Umbilical cord (tissue), 2 donors: ENCODE measurements around the gene EEF1A1. TPM values are rescaled to one million over a fixed set of nuclear protein-coding genes. Genes with fewer than 3 reads are reported as not detected.
"Not testable (repeated sequence)": the region's sequence is repeated elsewhere in the genome, so short reads cannot be mapped to it uniquely, and the experiment has no call there.

ENCODE experiments used
- DNase-seq: peaks from one replicate; pipeline ENCODE4 v3.0.0-alpha.2; 2015; ENCODE audit warnings: low spot score
- total RNA-seq: library from RNA; depleted of rRNA; stranded (reverse); fragments of >200 nt; gene quantifications from one replicate; pipeline ENCODE4 v1.2.3, GENCODE V29; 2014; ENCODE audit warnings: low replicate concordance; ENCODE audit not compliant: insufficient read depth

Gene EEF1A1
- total RNA-seq, 1 donor from 2014 or later: 18,956 TPM

DNA sequence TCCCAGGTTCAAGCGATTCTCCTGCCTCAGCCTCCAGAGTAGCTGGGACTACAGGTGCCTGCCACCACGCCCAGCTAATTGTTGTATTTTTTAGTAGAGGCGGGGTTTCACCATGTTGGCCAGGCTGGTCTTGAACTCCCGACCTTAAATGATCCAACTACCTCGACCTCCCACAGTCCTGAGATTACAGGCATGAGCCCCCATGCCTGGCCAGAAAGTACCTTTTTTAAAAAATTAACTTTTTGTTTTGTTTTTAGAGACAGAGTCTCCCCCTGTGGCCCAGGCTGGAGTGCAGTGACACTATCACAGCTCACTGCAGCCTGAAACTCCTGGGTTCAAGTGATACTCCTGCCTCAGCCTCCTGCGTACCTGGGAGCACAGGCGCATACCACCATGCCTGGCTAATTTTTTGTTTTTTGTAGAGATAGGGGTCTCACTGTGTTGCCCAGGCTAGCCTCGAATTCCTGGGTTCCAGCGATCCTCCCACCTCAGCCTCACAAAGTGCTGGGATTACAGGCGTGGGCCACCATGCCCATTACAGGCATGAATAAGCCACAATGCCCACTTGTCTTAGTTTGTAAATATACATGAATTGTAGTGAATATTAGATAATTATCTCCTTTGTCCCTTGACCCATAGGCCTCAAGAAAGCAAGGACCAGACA is 17.4 kb upstream of the EEF1A1 start:
- DNase-seq: no peak

DNA sequence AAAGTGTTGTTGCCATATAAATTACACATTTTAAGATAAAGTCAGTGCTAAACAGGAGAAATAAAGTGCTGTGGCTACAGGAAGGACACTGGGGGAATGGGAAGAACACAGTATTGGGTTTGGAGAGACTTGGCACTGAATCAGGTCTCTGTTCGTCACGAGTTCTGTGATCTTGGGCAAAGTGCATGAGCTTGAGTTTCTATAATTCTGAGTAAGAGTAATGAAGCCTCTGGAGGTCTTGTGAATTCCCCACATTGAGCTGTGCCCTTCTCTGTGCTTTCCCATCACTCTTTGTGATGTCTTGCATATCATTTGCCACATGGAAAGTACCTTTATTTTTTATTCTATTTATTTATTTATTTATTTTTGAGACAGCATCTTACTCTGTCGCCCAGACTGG is 16.8 kb upstream of the EEF1A1 start:
- DNase-seq: no peak

- no peak for DNase-seq
Observed at GRCh38 chr6:73534628-73535027, 13.8 kb upstream of the EEF1A1 start.

DNA sequence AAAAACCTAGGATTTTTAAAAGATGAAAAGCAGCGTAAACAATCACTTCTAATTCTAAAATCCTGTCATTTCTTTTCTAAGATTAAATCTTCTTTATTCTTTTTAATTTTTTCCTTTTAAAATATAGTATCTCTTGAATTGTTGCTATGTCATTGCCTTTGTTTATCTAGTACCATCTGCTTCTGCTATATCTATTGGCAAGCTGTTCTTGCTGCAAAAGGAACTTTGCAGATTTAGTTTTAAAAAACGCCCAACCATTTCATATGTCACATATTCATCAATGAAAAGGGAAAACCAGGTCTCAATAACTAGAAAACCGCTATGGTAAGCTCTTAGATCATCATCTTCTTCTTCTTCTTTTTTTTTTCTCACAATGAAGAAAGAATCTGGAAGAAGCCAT is 11.5 kb upstream of the EEF1A1 start:
- DNase-seq: no peak

DNA sequence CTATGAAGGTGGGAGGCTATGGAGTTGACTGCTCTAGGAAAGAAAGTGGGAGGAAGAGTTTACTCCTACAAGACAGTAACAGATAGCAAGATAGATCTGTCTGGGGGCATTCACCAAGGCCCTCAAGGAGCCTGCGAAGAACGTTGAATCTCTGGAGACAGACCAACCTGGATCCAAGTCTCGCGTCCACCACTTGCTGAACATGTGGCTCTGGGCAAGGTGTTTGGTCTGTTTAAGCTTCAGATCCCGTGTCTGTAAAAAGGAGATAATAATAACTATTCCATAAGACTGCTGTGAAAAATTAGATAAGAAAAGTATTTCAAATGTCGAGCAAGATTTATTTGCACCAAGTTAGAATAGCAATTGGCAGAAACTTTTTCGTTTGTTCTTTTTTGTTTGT is 8.1 kb upstream of the EEF1A1 start:
- no peak for DNase-seq

- DNase-seq: no peak
Observed at GRCh38 chr6:73525546-73526330, 4.9 kb upstream of the EEF1A1 start.

GRCh38 chr6:73523434-73524123 is 2.7 kb upstream of the EEF1A1 start:
- peak; percentile 74 for DNase-seq

DNA sequence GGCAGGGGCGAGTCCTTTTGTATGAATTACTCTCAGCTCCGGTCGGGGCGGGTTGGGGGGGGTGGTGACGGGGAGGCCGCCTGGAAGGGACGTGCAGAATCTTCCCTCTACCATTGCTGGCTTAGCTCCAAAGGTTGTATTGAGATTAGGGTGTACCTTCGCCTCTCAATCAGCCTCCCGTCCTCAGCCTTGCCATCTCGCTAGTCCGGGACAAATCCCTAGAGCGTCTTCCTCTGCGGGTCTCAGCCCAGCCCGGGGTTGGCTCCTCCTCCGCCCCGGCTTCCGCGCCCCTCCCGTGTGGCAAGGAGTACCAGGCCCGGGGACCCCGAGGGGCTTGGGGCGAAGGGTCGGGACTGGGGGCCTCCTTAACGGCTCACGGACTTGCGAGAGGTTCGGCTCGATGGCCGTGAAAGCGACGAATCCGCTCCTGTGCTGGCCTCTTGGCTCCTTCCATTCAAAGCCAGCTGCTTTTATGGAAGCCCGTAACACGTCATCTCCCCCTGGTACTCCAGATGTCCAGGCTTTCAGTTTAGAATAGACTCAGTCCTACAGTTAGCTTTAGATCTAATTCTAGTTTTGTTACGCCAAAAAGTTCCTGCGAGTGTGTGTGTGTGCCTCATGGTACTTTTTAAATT is 636 bp upstream of the EEF1A1 start:
- peak; percentile 91 for DNase-seq

DNA sequence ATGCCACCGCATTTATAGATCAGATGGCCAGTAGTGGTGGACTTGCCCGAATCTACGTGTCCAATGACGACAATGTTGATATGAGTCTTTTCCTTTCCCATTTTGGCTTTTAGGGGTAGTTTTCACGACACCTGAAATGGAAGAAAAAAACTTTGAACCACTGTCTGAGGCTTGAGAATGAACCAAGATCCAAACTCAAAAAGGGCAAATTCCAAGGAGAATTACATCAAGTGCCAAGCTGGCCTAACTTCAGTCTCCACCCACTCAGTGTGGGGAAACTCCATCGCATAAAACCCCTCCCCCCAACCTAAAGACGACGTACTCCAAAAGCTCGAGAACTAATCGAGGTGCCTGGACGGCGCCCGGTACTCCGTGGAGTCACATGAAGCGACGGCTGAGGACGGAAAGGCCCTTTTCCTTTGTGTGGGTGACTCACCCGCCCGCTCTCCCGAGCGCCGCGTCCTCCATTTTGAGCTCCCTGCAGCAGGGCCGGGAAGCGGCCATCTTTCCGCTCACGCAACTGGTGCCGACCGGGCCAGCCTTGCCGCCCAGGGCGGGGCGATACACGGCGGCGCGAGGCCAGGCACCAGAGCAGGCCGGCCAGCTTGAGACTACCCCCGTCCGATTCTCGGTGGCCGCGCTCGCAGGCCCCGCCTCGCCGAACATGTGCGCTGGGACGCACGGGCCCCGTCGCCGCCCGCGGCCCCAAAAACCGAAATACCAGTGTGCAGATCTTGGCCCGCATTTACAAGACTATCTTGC is 725 bp downstream of the EEF1A1 start:
- DNase-seq: peak; percentile 74

DNA sequence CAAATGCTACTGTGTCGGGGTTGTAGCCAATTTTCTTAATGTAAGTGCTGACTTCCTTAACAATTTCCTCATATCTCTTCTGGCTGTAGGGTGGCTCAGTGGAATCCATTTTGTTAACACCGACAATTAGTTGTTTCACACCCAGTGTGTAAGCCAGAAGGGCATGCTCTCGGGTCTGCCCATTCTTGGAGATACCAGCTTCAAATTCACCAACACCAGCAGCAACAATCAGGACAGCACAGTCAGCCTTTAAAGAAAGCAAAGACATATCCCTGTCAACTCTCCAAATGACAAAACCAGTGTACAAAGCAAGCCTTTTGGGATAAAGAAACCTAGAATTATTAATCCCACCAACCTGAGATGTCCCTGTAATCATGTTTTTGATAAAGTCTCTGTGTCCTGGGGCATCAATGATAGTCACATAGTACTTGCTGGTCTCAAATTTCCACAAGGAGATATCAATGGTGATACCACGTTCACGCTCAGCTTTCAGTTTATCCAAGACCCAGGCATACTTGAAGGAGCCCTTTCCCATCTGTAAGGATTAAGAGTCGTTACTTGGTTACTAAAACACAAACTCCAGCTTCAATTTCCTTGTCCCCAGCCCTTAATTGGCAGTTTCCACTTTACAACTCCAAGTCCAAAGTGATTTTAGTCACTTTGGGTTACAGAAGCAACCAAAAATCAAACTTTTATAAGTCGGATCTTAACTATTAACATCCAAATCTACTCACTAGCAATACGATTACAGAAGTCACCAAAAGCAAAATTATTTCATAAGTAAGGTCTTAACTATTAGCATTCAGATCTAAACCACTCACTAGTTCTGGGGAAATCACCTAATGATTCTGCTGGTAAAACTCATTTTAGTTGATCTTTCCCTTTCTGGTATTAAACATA is 1.6 kb downstream of the EEF1A1 start:
- DNase-seq: not testable (repeated sequence)

- DNase-seq: not testable (repeated sequence)
Observed at GRCh38 chr6:73518100-73518981, 2.5 kb downstream of the EEF1A1 start.

- DNase-seq: no peak
Observed at GRCh38 chr6:73516514-73517489, 4.0 kb downstream of the EEF1A1 start.

- no peak for DNase-seq
Observed at GRCh38 chr6:73515204-73515655, 5.6 kb downstream of the EEF1A1 start.

DNA sequence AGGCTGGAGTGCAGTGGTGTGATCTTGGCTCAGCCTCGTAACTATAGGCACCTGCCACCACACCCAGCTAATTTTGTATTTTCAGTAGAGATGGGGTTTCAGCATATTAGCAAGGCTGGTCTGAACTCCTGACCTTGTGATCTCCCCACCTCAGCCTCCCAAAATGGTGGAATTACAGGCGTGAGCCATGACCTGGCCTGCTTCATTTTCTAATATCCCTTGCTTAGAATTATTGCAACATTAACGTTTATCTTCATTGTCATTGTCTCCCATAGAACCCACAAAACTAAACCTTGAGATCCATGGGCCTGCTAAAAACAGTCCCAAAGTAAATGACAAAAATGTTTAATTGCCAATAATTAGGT is 6.1 kb downstream of the EEF1A1 start:
- no peak for DNase-seq

- no peak for DNase-seq
Observed at GRCh38 chr6:73513496-73513854, 7.4 kb downstream of the EEF1A1 start.

DNA sequence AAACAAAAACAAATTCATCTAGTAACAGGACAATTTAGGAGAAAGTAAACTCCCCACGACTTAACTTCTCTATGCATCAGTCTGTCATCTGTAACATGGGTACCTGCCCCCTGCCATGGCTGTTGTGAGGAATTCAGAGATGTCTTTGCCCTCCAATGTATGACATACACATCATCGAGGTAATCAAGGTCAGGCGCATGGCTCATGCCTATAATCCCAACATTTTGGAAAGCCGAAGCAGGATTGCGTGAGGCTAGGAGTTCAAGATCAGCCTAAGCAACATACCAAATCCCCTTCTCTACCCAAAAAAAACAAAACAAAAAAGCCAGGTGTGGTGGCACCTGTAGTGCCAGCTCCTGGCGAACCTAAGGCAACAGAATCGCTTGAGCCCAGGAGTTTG is 9.0 kb downstream of the EEF1A1 start:
- no peak for DNase-seq

- no peak for DNase-seq
Observed at GRCh38 chr6:73509851-73510250, 11.0 kb downstream of the EEF1A1 start.

DNA sequence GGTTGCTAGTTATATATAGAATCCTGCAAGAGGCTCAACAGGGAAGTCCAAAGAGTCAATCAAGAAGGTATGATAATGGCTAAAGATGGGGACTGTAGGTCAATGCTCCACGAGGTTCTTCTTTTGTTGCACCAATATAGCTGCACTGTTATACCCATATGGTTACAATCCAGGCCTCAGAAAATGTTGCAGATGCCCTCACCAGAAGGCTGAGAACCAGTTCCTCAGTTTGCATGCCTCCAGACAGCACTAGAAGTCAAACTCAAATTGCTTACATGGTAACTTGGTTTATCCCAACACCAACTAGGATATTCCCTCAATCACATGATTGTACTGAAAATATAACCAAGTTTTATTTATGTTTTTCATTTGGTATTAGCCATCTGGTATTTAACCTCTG is 12.1 kb downstream of the EEF1A1 start:
- no peak for DNase-seq
